ENCODE results near the gene ALDH8A1.

ALDH8A1 gene

DNA sequence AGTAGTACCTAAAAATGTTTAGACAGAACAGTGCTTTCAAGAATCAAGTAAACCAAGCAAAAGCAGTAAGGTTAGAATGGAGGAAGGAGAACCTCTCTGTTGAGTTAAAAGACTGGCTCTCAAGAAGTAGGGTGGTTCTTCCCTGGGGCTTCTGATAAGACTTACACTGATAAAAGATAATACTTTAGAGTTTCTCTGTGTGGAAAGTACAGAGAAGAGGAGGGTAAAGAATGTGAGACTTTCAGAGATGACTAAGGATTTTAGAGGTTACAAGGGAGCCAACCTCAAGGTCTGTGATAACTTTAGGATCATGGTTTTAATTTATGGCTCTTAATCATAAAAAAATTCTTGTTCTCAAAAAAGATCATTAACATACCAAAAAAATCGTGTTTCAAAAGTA, 30.9 kb upstream of the ALDH8A1 start:
- Histone ChIP-seq H3K27ac (ENCODE audit: low read depth, low read length, severe bottlenecking) (no peak overlapping the region), H3K36me3 (ENCODE audit: control insufficient read depth, insufficient read depth, low read length) (peaks cover 33% of the 10 kb centered on the region), H3K4me1 (ENCODE audit: control insufficient read depth, insufficient read depth, low read length, poor library complexity, severe bottlenecking) (peaks cover 3% of the 10 kb centered on the region), H3K4me3 (ENCODE audit: extremely low read depth, insufficient read depth, low read length, poor library complexity, severe bottlenecking) (no peak overlapping the region), H3K9me3 (ENCODE audit: control insufficient read depth, low read length) (no peaks in the 10 kb centered on the region)
- WGBS, 2 experiments (ENCODE audit: insufficient coverage in 2 of 2), result no CpG with 5 or more reads among the region's 1 CpG

DNA sequence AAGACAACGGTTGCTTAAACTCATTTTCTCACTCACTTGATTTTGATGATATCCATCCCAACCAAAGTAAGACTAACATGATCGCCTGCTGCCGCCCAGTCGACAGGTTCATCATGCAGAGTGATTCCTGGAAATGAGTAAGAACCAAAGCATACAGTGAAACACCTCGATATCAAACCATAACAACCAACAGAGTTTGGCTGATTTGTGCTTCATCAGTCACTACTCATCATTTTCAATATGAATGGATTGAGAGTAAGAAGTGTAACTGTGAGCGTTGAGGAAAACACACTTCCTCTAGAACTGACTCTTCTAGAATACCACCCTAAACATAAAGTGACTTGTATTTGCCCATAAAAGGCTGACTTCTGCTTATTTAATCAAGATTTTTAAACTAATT, 29.2 kb upstream of the ALDH8A1 start:
- Histone ChIP-seq H3K4me1 (ENCODE audit: control insufficient read depth, insufficient read depth, low read length, poor library complexity, severe bottlenecking) (peaks cover 3% of the 10 kb centered on the region), H3K9me3 (ENCODE audit: control insufficient read depth, low read length) (no peaks in the 10 kb centered on the region), H3K36me3 (ENCODE audit: control insufficient read depth, insufficient read depth, low read length) (peaks cover 35% of the 10 kb centered on the region), H3K4me3 (ENCODE audit: extremely low read depth, insufficient read depth, low read length, poor library complexity, severe bottlenecking) (no peak overlapping the region), H3K27ac (ENCODE audit: low read depth, low read length, severe bottlenecking) (no peak overlapping the region)
- WGBS, 2 experiments (ENCODE audit: insufficient coverage in 2 of 2), result 100% methylated on average over 3 to 4 of the region's 6 CpGs

GRCh38 chr6:134974370-134974769, 24.5 kb upstream of the ALDH8A1 start:
- Histone ChIP-seq H3K36me3 (ENCODE audit: control insufficient read depth, insufficient read depth, low read length) (peaks cover 24% of the 10 kb centered on the region), H3K27ac (ENCODE audit: low read depth, low read length, severe bottlenecking) (no peak overlapping the region), H3K9me3 (ENCODE audit: control insufficient read depth, low read length) (no peaks in the 10 kb centered on the region), H3K4me1 (ENCODE audit: control insufficient read depth, insufficient read depth, low read length, poor library complexity, severe bottlenecking) (no peaks in the 10 kb centered on the region), H3K4me3 (ENCODE audit: extremely low read depth, insufficient read depth, low read length, poor library complexity, severe bottlenecking) (no peak overlapping the region)
- no CpG with 5 or more reads among the region's 1 CpG for WGBS, 2 experiments (ENCODE audit: insufficient coverage in 2 of 2)

DNA sequence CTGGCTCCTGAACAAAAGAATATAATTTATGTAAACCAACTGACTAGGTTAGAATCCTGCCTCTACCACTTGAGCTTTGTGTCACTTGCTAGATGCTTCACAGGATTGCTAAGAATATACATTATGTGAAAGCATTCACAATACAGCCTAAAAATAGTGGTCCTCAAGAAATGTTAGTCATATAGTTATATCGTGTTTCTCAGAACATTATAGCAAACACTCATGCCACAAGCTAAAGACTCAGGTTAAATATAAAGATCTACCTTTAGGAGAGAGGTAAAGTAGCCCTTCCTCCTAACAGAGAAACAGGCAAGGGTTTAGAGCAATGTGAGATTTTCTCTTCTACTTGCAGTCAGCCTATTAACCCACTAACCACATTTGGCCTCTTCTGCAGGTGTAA, 17.8 kb upstream of the ALDH8A1 start:
- Histone ChIP-seq H3K36me3 (ENCODE audit: control insufficient read depth, insufficient read depth, low read length) (peaks cover 15% of the 10 kb centered on the region), H3K27ac (ENCODE audit: low read depth, low read length, severe bottlenecking) (no peak overlapping the region), H3K4me1 (ENCODE audit: control insufficient read depth, insufficient read depth, low read length, poor library complexity, severe bottlenecking) (no peaks in the 10 kb centered on the region), H3K9me3 (ENCODE audit: control insufficient read depth, low read length) (no peaks in the 10 kb centered on the region), H3K4me3 (ENCODE audit: extremely low read depth, insufficient read depth, low read length, poor library complexity, severe bottlenecking) (no peak overlapping the region)
- WGBS, 2 experiments (ENCODE audit: insufficient coverage in 2 of 2), result no CpG with 5 or more reads among the region's 1 CpG

DNA sequence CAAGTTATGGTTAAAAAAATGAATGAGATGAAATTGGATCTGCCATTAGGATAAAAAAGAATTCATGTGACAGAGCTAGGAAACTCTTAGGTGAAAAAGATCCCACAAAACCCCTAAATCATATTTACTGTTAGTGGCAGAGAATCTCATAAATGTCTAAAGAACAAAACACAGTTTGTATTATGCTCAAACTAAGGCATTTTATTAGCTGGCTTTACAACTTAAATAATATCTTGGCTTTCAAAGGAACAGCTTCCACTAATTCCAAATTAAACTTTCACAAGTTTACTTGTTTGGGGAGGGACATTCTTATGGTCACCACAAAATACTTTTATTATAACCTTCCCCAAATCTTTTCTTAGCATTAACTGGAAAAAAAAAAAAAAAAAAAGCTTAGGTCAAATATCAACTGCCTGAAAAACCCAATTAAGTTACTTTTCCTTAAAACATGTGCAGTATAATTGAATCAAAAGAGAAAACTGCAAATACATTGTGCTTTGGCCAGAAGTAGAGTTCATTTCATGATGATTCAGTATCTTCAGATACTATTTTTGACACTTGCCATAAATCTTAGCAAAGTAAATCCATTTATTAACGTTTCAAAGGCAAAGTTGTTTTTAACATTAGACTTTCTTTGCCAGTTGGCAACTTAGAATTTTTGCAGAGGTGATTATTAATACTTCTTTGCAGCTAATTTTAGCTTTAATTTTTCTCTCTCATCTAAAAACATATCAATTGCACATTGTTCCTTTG, 14.7 kb upstream of the ALDH8A1 start:
- Histone ChIP-seq H3K27ac (ENCODE audit: low read depth, low read length, severe bottlenecking) (no peak overlapping the region), H3K4me3 (ENCODE audit: extremely low read depth, insufficient read depth, low read length, poor library complexity, severe bottlenecking) (no peak overlapping the region), H3K4me1 (ENCODE audit: control insufficient read depth, insufficient read depth, low read length, poor library complexity, severe bottlenecking) (no peaks in the 10 kb centered on the region), H3K9me3 (ENCODE audit: control insufficient read depth, low read length) (no peaks in the 10 kb centered on the region), H3K36me3 (ENCODE audit: control insufficient read depth, insufficient read depth, low read length) (peaks cover 23% of the 10 kb centered on the region)
- WGBS, 2 experiments (ENCODE audit: insufficient coverage in 2 of 2), result no CpG with 5 or more reads among the region's 1 CpG

DNA sequence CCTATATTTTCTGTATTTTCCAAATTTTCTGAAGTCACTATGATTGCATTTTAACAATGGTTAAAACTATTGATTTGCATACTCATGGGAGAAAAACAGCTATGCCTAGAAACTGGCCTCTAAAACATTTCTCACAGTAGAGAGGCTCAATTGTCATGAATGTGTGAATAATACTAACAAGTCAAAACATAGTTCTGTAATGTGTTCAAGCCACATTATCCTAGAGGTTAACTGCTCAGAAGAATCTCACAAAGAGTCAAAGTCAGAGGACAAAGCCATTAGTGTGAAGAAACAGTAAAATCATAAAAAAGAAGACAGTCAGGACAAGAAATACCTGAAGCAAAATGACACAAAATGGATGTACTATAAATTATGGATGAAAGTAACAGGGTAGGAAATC, 12.5 kb upstream of the ALDH8A1 start:
- Histone ChIP-seq H3K4me1 (ENCODE audit: control insufficient read depth, insufficient read depth, low read length, poor library complexity, severe bottlenecking) (no peaks in the 10 kb centered on the region), H3K27ac (ENCODE audit: low read depth, low read length, severe bottlenecking) (no peak overlapping the region), H3K9me3 (ENCODE audit: control insufficient read depth, low read length) (no peaks in the 10 kb centered on the region), H3K36me3 (ENCODE audit: control insufficient read depth, insufficient read depth, low read length) (peaks cover 29% of the 10 kb centered on the region), H3K4me3 (ENCODE audit: extremely low read depth, insufficient read depth, low read length, poor library complexity, severe bottlenecking) (no peak overlapping the region)

GRCh38 chr6:134961366-134961765, 11.5 kb upstream of the ALDH8A1 start:
- peaks cover 29% of the 10 kb centered on the region for H3K36me3 ChIP-seq (ENCODE audit: control insufficient read depth, insufficient read depth, low read length)
- no peaks in the 10 kb centered on the region for H3K9me3 ChIP-seq (ENCODE audit: control insufficient read depth, low read length)
- no peaks in the 10 kb centered on the region for H3K4me1 ChIP-seq (ENCODE audit: control insufficient read depth, insufficient read depth, low read length, poor library complexity, severe bottlenecking)
- no peak overlapping the region for H3K27ac ChIP-seq (ENCODE audit: low read depth, low read length, severe bottlenecking)
- 96 to 100% methylated on average over 1 to 3 of the region's 3 CpGs for WGBS, 2 experiments (ENCODE audit: insufficient coverage in 2 of 2)
- no peak overlapping the region for H3K4me3 ChIP-seq (ENCODE audit: extremely low read depth, insufficient read depth, low read length, poor library complexity, severe bottlenecking)

DNA sequence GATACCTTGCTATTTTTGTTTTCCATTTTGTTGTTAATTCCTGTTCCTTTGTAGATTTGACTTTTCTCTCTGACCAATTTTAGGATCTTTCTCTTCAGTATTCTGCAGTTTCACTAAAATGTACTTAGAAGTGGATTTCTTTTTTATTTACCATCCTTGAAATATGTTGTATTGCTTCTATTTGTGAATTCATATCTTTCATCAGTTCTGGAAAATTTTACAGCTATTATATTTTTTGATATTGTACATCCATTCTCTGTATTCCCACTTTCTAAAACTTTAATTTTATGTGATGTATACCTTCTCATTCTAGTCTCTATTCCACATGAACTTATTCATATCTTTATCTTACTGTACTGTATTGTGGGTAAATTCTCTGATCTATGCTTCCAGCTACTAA, 9.7 kb upstream of the ALDH8A1 start:
- Histone ChIP-seq H3K27ac (ENCODE audit: low read depth, low read length, severe bottlenecking) (no peak overlapping the region), H3K4me3 (ENCODE audit: extremely low read depth, insufficient read depth, low read length, poor library complexity, severe bottlenecking) (no peak overlapping the region), H3K9me3 (ENCODE audit: control insufficient read depth, low read length) (no peaks in the 10 kb centered on the region), H3K4me1 (ENCODE audit: control insufficient read depth, insufficient read depth, low read length, poor library complexity, severe bottlenecking) (no peaks in the 10 kb centered on the region), H3K36me3 (ENCODE audit: control insufficient read depth, insufficient read depth, low read length) (peaks cover 29% of the 10 kb centered on the region)

- no peak overlapping the region for H3K4me3 ChIP-seq (ENCODE audit: extremely low read depth, insufficient read depth, low read length, poor library complexity, severe bottlenecking)
- H3K9me3 ChIP-seq (ENCODE audit: control insufficient read depth, low read length), result no peaks in the 10 kb centered on the region
- no peak overlapping the region for H3K27ac ChIP-seq (ENCODE audit: low read depth, low read length, severe bottlenecking)
- H3K4me1 ChIP-seq (ENCODE audit: control insufficient read depth, insufficient read depth, low read length, poor library complexity, severe bottlenecking), result no peaks in the 10 kb centered on the region
- 71% methylated on average over 1 of the region's 2 CpGs; no CpG with 5 or more reads in 1 of the 2 experiments for WGBS, 2 experiments (ENCODE audit: insufficient coverage in 2 of 2)
- peaks cover 12% of the 10 kb centered on the region for H3K36me3 ChIP-seq (ENCODE audit: control insufficient read depth, insufficient read depth, low read length)
Measured at GRCh38 chr6:134956676-134957075, 6.8 kb upstream of the ALDH8A1 start.

GRCh38 chr6:134956032-134956431, 6.1 kb upstream of the ALDH8A1 start:
- Histone ChIP-seq H3K9me3 (ENCODE audit: control insufficient read depth, low read length) (no peaks in the 10 kb centered on the region), H3K36me3 (ENCODE audit: control insufficient read depth, insufficient read depth, low read length) (peaks cover 6% of the 10 kb centered on the region), H3K4me1 (ENCODE audit: control insufficient read depth, insufficient read depth, low read length, poor library complexity, severe bottlenecking) (no peaks in the 10 kb centered on the region), H3K4me3 (ENCODE audit: extremely low read depth, insufficient read depth, low read length, poor library complexity, severe bottlenecking) (no peak overlapping the region), H3K27ac (ENCODE audit: low read depth, low read length, severe bottlenecking) (no peak overlapping the region)
- 96% methylated on average over 3 of the region's 5 CpGs; no CpG with 5 or more reads in 1 of the 2 experiments for WGBS, 2 experiments (ENCODE audit: insufficient coverage in 2 of 2)

DNA sequence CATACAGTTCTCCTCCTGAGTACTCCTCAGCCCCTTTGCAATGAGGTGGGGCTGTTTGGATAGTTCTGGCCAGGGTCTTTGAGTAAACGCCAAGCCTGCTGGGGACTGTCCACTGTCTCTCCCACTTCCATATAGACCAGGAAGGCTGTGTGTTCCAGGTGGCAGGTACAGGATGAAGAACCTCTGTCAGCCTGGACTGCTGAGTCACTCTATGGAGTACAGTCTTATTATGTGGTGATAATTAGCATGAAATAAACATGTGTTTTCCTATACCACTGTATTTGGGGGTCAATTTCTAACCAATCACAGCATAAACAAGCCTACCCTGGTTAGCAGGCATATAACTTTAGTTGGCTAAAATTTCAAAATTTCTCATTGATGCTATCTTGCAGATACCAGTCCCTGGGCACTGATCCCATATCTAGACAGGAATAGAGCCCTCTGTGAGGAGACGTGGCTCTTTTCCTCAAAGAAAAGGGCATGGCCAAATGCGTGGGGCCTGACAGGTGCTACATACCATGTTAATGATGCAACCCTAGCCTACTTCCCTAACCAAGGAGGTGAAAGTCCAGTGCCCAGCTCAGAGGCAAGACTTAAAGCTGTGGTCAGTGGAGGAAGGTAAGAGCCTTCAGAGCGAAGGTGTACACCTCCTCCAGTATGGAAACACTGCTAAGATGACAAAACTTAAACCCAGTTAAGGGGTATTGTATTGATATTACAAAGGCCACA, 4.5 kb upstream of the ALDH8A1 start:
- peaks cover 6% of the 10 kb centered on the region for H3K36me3 ChIP-seq (ENCODE audit: control insufficient read depth, insufficient read depth, low read length)
- H3K27ac ChIP-seq (ENCODE audit: low read depth, low read length, severe bottlenecking), result no peak overlapping the region
- H3K9me3 ChIP-seq (ENCODE audit: control insufficient read depth, low read length), result no peaks in the 10 kb centered on the region
- H3K4me3 ChIP-seq (ENCODE audit: extremely low read depth, insufficient read depth, low read length, poor library complexity, severe bottlenecking), result no peak overlapping the region
- WGBS, 2 experiments (ENCODE audit: insufficient coverage in 2 of 2), result 80 to 86% methylated on average over 1 of the region's 4 CpGs
- no peaks in the 10 kb centered on the region for H3K4me1 ChIP-seq (ENCODE audit: control insufficient read depth, insufficient read depth, low read length, poor library complexity, severe bottlenecking)

Measured in mesodermal cell (in vitro differentiated cells).